Activated CD8-positive, alpha-beta memory T cell treated with anti-CD3 and anti-CD28 coated beads, Interleukin-2, amount 50 U/mL, for 48 hours (primary cell): ENCODE measurements around the gene MYO1B.
A peak's percentile ranks its signal among the peaks of the same experiment; 100 is the strongest.

ENCODE experiments used
- DNase-seq: peaks from one replicate; pipeline ENCODE4 v3.0.0-alpha.2; 2020

MYO1B gene

GRCh38 chr2:191228333-191228732, 16.9 kb upstream of the MYO1B start:
- no peak for DNase-seq

- DNase-seq: no peak
These were observed 16.3 kb upstream of the MYO1B start for GRCh38 chr2:191228861-191229260.

GRCh38 chr2:191230174-191230573, 15.0 kb upstream of the MYO1B start:
- no peak for DNase-seq

- DNase-seq: no peak
These were observed 13.2 kb upstream of the MYO1B start for GRCh38 chr2:191231995-191232394.

GRCh38 chr2:191233533-191233932, 11.7 kb upstream of the MYO1B start:
- DNase-seq: no peak

GRCh38 chr2:191234376-191234775, 10.8 kb upstream of the MYO1B start:
- no peak for DNase-seq

- DNase-seq: no peak
These were observed 4.3 kb upstream of the MYO1B start for GRCh38 chr2:191240871-191241270.

- DNase-seq: no peak
These were observed 3.8 kb upstream of the MYO1B start for GRCh38 chr2:191241418-191241817.

GRCh38 chr2:191243154-191243553, 2.0 kb upstream of the MYO1B start:
- no peak for DNase-seq

- no peak for DNase-seq
These were observed 854 bp upstream of the MYO1B start for GRCh38 chr2:191244350-191244749.

GRCh38 chr2:191245869-191246531, 796 bp downstream of the MYO1B start:
- peak; percentile 72 for DNase-seq

- DNase-seq: no peak
These were observed 1.7 kb downstream of the MYO1B start for GRCh38 chr2:191246820-191247380.

GRCh38 chr2:191247381-191248057, 2.3 kb downstream of the MYO1B start:
- DNase-seq: no peak

GRCh38 chr2:191249156-191249813, 4.1 kb downstream of the MYO1B start:
- DNase-seq: no peak

GRCh38 chr2:191250400-191250799, 5.2 kb downstream of the MYO1B start:
- DNase-seq: no peak

GRCh38 chr2:191250986-191251385, 5.8 kb downstream of the MYO1B start:
- no peak for DNase-seq

- DNase-seq: no peak
These were observed 7.5 kb downstream of the MYO1B start for GRCh38 chr2:191252699-191253098.

- no peak for DNase-seq
These were observed 8.3 kb downstream of the MYO1B start for GRCh38 chr2:191253476-191253875.

GRCh38 chr2:191255271-191255670, 10.1 kb downstream of the MYO1B start:
- no peak for DNase-seq

- DNase-seq: no peak
These were observed 10.6 kb downstream of the MYO1B start for GRCh38 chr2:191255756-191256312.

GRCh38 chr2:191257934-191258333, 12.7 kb downstream of the MYO1B start:
- DNase-seq: no peak

- DNase-seq: no peak
These were observed 13.8 kb downstream of the MYO1B start for GRCh38 chr2:191258996-191259395.

GRCh38 chr2:191262436-191262835, 17.2 kb downstream of the MYO1B start:
- DNase-seq: no peak

- DNase-seq: no peak
These were observed 17.8 kb downstream of the MYO1B start for GRCh38 chr2:191263050-191263449.
